OCI-LY3 (cell line): Measurements from ENCODE around the gene ZNF45.

Source experiments
- H2AFZ ChIP-seq: fragments of 200-600, 300-600 bp; shearing (Covaris generic); 2 replicates; pipeline ENCODE4 v1.6.0; 2014; ENCODE audit warnings: antibody characterized with exemption, low read depth, low read length
- H3K27ac ChIP-seq: fragments of 200-600, 300-600 bp; sonication (generic); 2 replicates; pipeline ENCODE4 v1.5.1; 2014; ENCODE audit warnings: mild to moderate bottlenecking, low read length, moderate library complexity, mixed read lengths
- H3K27me3 ChIP-seq: fragments of 200-600, 300-600 bp; sonication (generic); 2 replicates; pipeline ENCODE4 v1.6.1; 2014; ENCODE audit warnings: low read depth, low read length, mixed read lengths
- H3K36me3 ChIP-seq: fragments of 200-600, 300-600 bp; sonication (generic); replicated peaks from 2 replicates; pipeline ENCODE3; 2014; ENCODE audit warnings: low read depth, low read length, mixed read lengths
- H3K4me1 ChIP-seq: fragments of 300-600, 200-600 bp; sonication (generic); 2 replicates; pipeline ENCODE4 v1.6.1; 2014; ENCODE audit warnings: low read length, mixed read lengths
- H3K4me2 ChIP-seq: fragments of 200-600, 300-600 bp; sonication (generic); 2 replicates; pipeline ENCODE4 v1.6.1; 2014; ENCODE audit warnings: low read length, mixed read lengths
- H3K4me3 ChIP-seq: fragments of 300-600, 200-600 bp; sonication (generic); 2 replicates; pipeline ENCODE4 v1.5.1; 2014; ENCODE audit warnings: antibody characterized with exemption, mild to moderate bottlenecking, low read length, moderate library complexity
- H3K79me2 ChIP-seq: fragments of 300-600, 200-600 bp; shearing (Covaris generic); 2 replicates; pipeline ENCODE4 v1.6.1; 2014; ENCODE audit warnings: mild to moderate bottlenecking, low read length, mixed read lengths
- H3K9ac ChIP-seq: fragments of 300-600, 200-600 bp; shearing (Covaris generic); 2 replicates; pipeline ENCODE4 v1.6.0; 2014; ENCODE audit warnings: mild to moderate bottlenecking, low read length, moderate library complexity
- H3K9me3 ChIP-seq: fragments of 200-600, 300-600 bp; shearing (Covaris generic); 2 replicates; pipeline ENCODE4 v1.6.1; 2014; ENCODE audit warnings: low read length, mixed read lengths; ENCODE audit not compliant: insufficient read depth
- H4K20me1 ChIP-seq: fragments of 200-600, 300-600 bp; sonication (generic); 2 replicates; pipeline ENCODE4 v1.6.1; 2016; ENCODE audit warnings: low read length, mixed read lengths; ENCODE audit not compliant: insufficient read depth
- EZH2phosphoT487 ChIP-seq: fragments of 200-600 bp; shearing (Covaris generic); IDR thresholded peaks from 2 replicates; pipeline ENCODE4 v1.6.1; 2018; ENCODE audit warnings: antibody characterized with exemption, mixed run types, low read depth
- TF ChIP-seq, protein P1 (sequence below): fragments of 200-600, 300-600 bp; sonication (generic); IDR thresholded peaks from 2 replicates; pipeline ENCODE4 v1.5.1; 2014; ENCODE audit warnings: antibody characterized with exemption, low read length, low read depth

The ZNF45 gene

DNA sequence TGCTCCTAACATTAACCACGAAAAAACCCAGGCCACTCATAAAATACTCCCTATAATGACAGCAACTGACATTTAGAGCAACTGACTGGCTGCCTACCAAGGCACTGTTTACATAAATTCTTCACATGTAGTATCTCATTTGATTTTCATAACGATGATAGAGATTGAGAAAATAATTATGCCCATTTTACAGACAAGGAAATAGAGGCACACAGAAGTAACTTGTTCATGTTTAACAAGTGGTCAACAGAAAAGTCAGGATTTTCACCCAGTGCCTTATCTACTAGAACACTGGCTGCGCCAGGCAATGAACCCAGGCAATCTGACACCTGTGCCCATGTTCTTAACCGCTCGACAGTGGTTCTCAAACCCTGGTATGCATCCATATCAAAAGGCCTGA, 6.3 kb downstream of the ZNF45 start:
- Histone ChIP-seq H3K4me3 (no peak overlapping the region), H3K27ac (no peak overlapping the region), H3K4me1 (peaks cover 1% of the 10 kb centered on the region), H3K79me2 (peaks cover 1% of the 10 kb centered on the region), H3K4me2 (no peak overlapping the region), H3K9me3 (no peaks in the 10 kb centered on the region), H4K20me1 (no peaks in the 10 kb centered on the region), H2AFZ (no peak overlapping the region), H3K27me3 (no peaks in the 10 kb centered on the region), H3K36me3 (peaks cover 86% of the 10 kb centered on the region), H3K9ac (no peak overlapping the region)
- TF ChIP-seq EZH2phosphoT487 = no peak
- TF ChIP-seq, protein P1, sequence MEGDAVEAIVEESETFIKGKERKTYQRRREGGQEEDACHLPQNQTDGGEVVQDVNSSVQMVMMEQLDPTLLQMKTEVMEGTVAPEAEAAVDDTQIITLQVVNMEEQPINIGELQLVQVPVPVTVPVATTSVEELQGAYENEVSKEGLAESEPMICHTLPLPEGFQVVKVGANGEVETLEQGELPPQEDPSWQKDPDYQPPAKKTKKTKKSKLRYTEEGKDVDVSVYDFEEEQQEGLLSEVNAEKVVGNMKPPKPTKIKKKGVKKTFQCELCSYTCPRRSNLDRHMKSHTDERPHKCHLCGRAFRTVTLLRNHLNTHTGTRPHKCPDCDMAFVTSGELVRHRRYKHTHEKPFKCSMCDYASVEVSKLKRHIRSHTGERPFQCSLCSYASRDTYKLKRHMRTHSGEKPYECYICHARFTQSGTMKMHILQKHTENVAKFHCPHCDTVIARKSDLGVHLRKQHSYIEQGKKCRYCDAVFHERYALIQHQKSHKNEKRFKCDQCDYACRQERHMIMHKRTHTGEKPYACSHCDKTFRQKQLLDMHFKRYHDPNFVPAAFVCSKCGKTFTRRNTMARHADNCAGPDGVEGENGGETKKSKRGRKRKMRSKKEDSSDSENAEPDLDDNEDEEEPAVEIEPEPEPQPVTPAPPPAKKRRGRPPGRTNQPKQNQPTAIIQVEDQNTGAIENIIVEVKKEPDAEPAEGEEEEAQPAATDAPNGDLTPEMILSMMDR = no peak

DNA sequence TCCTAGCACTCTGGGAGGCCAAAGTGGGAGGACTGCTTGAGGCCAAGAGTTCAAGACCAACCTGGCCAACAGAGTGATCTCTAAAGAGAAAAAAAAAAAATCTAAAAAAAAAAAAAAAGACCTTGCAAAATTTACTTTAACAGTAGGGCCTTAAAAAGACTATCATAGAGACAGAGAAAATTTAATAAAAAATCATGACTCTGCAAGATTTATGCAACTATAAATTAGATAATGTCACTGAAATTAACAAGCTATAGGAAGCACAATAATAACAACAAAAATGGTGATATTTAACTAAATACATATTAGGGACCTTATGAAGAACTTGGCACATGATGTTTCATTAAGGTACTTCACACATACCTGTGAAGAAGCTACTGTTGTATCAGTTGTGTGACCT, 11.2 kb downstream of the ZNF45 start:
- peaks cover 90% of the 10 kb centered on the region for H3K36me3 ChIP-seq

DNA sequence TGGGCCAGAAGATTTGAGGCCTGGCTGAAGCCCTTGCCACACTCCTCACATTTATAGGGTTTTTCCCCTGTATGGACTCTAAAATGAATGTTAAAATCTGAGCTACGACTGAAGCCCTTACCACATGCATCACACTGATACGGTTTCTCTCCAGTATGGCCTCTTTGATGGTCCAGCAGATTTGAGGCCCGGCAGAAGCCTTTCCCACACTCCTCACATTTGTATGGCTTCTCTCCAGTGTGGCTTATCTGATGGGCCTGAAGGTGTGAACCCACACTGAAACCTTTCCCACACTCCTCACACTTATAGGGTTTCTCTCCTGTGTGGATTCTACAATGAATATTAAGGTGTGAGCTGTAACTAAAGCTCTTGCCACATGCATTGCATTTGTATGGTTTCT, 21.0 kb downstream of the ZNF45 start:
- no peak for TF ChIP-seq EZH2phosphoT487
- TF ChIP-seq, protein P1 = no peak
- no peak overlapping the region for H2AFZ ChIP-seq
- no peaks in the 10 kb centered on the region for H3K79me2 ChIP-seq
- H3K27ac ChIP-seq = no peak overlapping the region
- peaks cover 79% of the 10 kb centered on the region for H3K36me3 ChIP-seq
- no peaks in the 10 kb centered on the region for H4K20me1 ChIP-seq
- peaks cover 8% of the 10 kb centered on the region for H3K4me1 ChIP-seq
- H3K4me3 ChIP-seq = no peak overlapping the region
- H3K27me3 ChIP-seq = no peaks in the 10 kb centered on the region
- H3K4me2 ChIP-seq = no peak overlapping the region
- peaks cover 31% of the 10 kb centered on the region for H3K9me3 ChIP-seq
- no peak overlapping the region for H3K9ac ChIP-seq

More for the DNA sequence above, 11.2 kb downstream of the ZNF45 start:
- 0 out of 2 replicates have a peak, but pooled peaks cover 4% of the 10 kb centered on the region for H3K9me3 ChIP-seq
- H3K79me2 ChIP-seq = no peaks in the 10 kb centered on the region
- no peaks in the 10 kb centered on the region for H3K4me1 ChIP-seq
- no peaks in the 10 kb centered on the region for H3K27me3 ChIP-seq
- no peak overlapping the region for H3K4me3 ChIP-seq
- no peaks in the 10 kb centered on the region for H4K20me1 ChIP-seq
- H3K27ac ChIP-seq = no peak overlapping the region
- H3K4me2 ChIP-seq = no peak overlapping the region
- TF ChIP-seq, protein P1 = no peak
- no peak for TF ChIP-seq EZH2phosphoT487
- no peak overlapping the region for H3K9ac ChIP-seq
- no peak overlapping the region for H2AFZ ChIP-seq

DNA sequence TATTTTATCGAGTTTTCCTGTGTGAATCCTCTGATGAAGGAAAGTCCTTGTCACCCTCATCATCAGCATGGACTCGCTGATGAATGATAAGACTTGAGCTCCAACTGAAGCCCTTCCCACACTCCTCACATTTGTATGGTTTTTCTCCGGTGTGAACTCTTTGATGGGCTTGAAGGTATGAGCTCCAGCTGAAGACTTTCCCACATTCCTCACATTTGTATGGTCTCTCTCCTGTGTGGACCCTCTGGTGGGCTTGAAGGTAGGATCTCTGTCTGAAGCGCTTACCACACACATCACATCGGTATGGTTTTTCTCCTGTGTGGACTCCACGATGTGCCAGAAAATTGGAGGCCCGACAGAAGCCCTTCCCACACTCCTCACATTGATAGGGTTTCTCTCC, 21.7 kb downstream of the ZNF45 start:
- H3K9me3 ChIP-seq = peaks cover 31% of the 10 kb centered on the region
- peaks cover 6% of the 10 kb centered on the region for H3K4me1 ChIP-seq
- no peak overlapping the region for H3K4me3 ChIP-seq

More for the DNA sequence above, 21.7 kb downstream of the ZNF45 start:
- Histone ChIP-seq H3K79me2 (no peaks in the 10 kb centered on the region), H3K36me3 (peaks cover 72% of the 10 kb centered on the region), H2AFZ (no peak overlapping the region), H3K27ac (no peak overlapping the region), H4K20me1 (no peaks in the 10 kb centered on the region), H3K27me3 (no peaks in the 10 kb centered on the region), H3K4me2 (no peak overlapping the region), H3K9ac (no peak overlapping the region)
- no peak for TF ChIP-seq EZH2phosphoT487
- TF ChIP-seq, protein P1 = no peak
